AG04450 (cell line): Measurements from ENCODE around the gene COASY. TPM values are rescaled to one million over a fixed set of nuclear protein-coding genes. Genes with fewer than 3 reads are reported as not detected.

Source experiments
- CTCF ChIA-PET: fragments of 300-600, 350-600 bp; formaldehyde crosslinking; extraction: SDS; loops from one replicate; lab custom pipeline; 2022; ENCODE audit warnings: antibody characterized with exemption, inconsistent platforms; lab: Charles Lee
- POLR2A ChIA-PET: fragments of 350-600 bp; formaldehyde crosslinking; extraction: SDS; loops from one replicate; lab custom pipeline; 2021; ENCODE audit warnings: antibody characterized with exemption, inconsistent platforms; lab: Yijun Ruan, JAX
- DNase-seq: peaks from one replicate; pipeline ENCODE4 v3.0.0-alpha.2; 2011; ENCODE audit warnings: low read depth, low spot score
- H3K27ac ChIP-seq: one replicate; pipeline ENCODE4 v1.5.1; 2012; ENCODE audit warnings: low read depth, low read length, control low read depth
- H3K27me3 ChIP-seq: one replicate; pipeline ENCODE4 v1.6.0; 2012; ENCODE audit warnings: low read length; ENCODE audit not compliant: control insufficient read depth, insufficient read depth
- H3K4me3 ChIP-seq: 2 replicates; pipeline ENCODE4 v1.5.1; 2011; ENCODE audit warnings: mild to moderate bottlenecking, low read depth, low read length, control low read depth
- H3K9me3 ChIP-seq: 2 replicates; pipeline ENCODE4 v1.5.1; 2012; ENCODE audit warnings: low read length; ENCODE audit not compliant: control insufficient read depth, insufficient read depth
- polyA plus RNA-seq: library from polyadenylated mRNA; depleted of rRNA; stranded (reverse); fragments of >200 nt; gene quantifications from 2 replicates; pipeline ENCODE4 v1.2.3, GENCODE V29; 2011
- TF ChIP-seq, protein P1 (sequence below): IDR thresholded peaks from 2 replicates; pipeline ENCODE4 v1.5.1; 2011; ENCODE audit warnings: low read depth, low read length, control low read depth, inconsistent platforms

COASY gene
- polyA plus RNA-seq, 1 experiment, result 29.4 TPM

DNA sequence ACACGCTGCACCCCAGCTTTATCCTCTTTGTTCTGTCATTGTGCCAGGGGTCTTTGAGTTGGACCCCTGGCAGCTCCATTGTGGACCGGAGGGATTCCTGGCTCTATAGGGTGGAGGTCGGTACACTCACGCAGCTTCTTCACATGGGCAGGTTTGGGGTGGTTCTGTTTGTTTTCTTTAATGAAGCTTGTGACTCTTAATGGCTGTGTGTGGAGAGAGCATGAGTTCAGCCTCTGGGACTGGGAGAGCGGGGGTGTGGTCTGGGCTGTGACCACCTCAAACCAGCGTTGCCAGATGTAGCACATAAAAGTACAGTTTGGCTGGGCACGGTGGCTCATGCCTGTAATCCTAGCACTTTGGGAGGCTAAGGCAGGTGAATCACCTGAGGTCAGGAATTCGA lies 47.1 kb upstream of the COASY start:
- H3K4me3 ChIP-seq, result no peak overlapping the region
- H3K27me3 ChIP-seq, result no peaks in the 10 kb centered on the region

DNA sequence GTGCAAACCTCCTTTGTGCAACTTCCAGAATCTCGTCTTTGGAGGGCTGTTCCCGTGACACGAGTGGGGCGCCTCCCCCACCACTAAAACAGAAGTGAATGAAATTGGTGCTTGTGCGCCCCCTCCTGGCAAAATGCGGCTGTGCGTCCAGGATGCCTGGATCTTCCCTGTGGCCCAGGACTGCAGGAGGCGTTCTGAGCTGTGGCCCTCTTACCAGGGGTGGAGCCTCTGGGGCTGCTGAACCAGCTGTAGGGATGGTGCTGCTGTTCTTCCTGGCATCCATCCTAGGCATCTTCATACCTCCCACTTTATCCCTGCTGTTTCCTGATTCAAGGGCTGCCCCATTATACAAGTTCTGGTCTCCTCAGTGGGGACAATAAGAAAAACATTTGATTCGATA lies 44.4 kb upstream of the COASY start:
- TF ChIP-seq, protein P1, sequence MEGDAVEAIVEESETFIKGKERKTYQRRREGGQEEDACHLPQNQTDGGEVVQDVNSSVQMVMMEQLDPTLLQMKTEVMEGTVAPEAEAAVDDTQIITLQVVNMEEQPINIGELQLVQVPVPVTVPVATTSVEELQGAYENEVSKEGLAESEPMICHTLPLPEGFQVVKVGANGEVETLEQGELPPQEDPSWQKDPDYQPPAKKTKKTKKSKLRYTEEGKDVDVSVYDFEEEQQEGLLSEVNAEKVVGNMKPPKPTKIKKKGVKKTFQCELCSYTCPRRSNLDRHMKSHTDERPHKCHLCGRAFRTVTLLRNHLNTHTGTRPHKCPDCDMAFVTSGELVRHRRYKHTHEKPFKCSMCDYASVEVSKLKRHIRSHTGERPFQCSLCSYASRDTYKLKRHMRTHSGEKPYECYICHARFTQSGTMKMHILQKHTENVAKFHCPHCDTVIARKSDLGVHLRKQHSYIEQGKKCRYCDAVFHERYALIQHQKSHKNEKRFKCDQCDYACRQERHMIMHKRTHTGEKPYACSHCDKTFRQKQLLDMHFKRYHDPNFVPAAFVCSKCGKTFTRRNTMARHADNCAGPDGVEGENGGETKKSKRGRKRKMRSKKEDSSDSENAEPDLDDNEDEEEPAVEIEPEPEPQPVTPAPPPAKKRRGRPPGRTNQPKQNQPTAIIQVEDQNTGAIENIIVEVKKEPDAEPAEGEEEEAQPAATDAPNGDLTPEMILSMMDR, result peak; percentile 95
- CTCF ChIA-PET, result interaction anchor here (0.5 to 2.2 kb wide), 43 partner anchors 9 to 499 kb away, joined by 3 to 15 read pairs (median 5); partner anchors contain the start of genes CAVIN1, NAGLU and STAT3
- no peaks in the 10 kb centered on the region for H3K27me3 ChIP-seq

More for the DNA sequence above, 47.1 kb upstream of the COASY start:
- no peaks in the 10 kb centered on the region for H3K9me3 ChIP-seq
- ChIA-PET POLR2A (interaction anchor here (1.5 kb wide), 1 partner anchor 92 kb away, joined by 8 read pairs; the partner anchor contains the start of gene CAVIN1), CTCF (interaction anchor here (0.7 to 1.0 kb wide), 4 partner anchors 10 to 193 kb away, joined by 3 to 9 read pairs (median 3); no protein-coding TSS in a partner anchor)
- no peak overlapping the region for H3K27ac ChIP-seq
- DNase-seq, result no peak
- TF ChIP-seq, protein P1, result no peak

DNA sequence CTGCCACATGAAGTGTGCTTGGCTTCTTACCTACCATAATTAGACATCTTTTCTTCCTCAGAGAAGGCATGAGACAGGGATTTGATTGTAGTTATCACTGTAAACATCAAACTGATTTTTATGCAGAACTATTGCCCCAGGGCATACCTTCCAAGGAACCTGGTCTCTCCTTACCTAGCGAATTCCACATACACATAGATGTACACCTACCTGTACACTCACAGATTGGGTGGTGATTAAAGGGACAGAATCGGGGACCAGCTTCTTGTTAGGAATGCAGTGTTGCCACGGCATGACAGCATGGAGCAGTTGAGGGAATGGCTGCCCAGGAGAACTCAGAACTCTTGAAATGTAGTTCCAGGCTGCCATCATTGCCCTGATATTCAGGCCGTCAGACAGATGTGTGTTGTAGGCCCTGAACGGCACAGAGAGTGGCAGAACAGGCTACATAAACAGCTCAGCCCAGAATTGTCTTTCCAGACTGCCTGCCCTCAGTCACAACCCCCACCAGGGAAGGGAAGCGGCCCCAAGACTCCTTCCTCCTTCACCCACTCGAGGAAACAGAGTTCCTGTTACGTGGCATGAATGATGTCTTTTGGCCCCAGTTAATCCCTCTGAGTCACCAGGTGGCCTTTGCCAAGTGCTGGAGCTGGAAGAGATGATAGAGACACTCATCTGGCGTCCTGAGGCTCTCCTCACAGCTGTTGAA lies 43.7 kb upstream of the COASY start:
- H3K27ac ChIP-seq, result peak overlapping the region; percentile 100
- H3K4me3 ChIP-seq, result no peak overlapping the region
- H3K27me3 ChIP-seq, result no peaks in the 10 kb centered on the region
- peak; percentile 94 for DNase-seq
- CTCF ChIA-PET, result interaction anchor here (0.5 to 2.2 kb wide), 44 partner anchors 9 to 500 kb away, joined by 3 to 15 read pairs (median 5); partner anchors contain the start of genes CAVIN1, NAGLU and STAT3
- H3K9me3 ChIP-seq, result no peaks in the 10 kb centered on the region
- TF ChIP-seq, protein P1, result no peak
- POLR2A ChIA-PET, result interaction anchor here (0.7 to 3.9 kb wide), 7 partner anchors 9 to 130 kb away, joined by 3 to 68 read pairs (median 3); partner anchors contain the start of genes CAVIN1, NAGLU and STAT3

More for the DNA sequence above, 44.4 kb upstream of the COASY start:
- H3K9me3 ChIP-seq, result no peaks in the 10 kb centered on the region
- H3K4me3 ChIP-seq, result no peak overlapping the region
- H3K27ac ChIP-seq, result peak overlapping the region; percentile 100
- POLR2A ChIA-PET, result interaction anchor here (1.0 to 3.9 kb wide), 4 partner anchors 10 to 129 kb away, joined by 3 to 68 read pairs (median 4); partner anchors contain the start of genes CAVIN1 and STAT3
- peak; percentile 87 for DNase-seq

DNA sequence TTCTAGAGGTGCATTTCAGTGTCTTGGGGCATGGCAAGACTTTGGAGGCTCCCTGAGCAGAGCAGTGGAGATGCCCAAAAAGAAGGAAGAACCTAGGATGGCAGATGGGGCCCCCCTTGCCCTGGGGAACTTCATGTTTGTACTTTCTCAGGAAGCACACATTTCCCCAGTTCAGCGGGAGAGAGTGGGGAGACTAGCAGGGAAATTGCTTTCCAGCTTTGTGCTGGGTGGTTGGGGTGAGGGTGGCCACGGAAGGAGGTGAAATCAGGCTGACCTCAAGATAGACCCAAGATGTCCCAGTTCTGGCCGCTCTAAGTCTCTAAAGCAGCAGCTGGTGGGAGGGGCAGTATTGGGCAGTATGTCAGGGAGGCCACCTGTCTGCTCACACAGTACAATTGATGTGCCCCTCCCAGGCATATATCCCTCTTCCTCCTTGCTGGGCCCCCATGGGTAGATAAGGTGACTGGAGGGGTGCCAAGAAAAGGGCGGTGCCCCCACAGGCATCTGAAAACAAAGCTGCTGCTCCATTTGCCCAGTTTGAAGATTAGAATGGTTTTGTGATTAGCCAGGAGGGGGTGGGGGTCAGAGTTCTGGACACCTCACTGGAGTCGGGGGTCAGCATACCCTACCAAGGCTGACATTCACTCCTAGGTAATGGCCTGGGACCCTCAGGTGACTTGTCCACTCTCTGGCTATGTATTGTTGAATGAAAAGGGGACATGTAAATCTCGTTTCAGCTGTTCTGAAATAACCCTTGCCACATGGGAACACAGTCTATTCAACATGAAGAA lies 43.0 kb upstream of the COASY start:
- TF ChIP-seq, protein P1, result no peak
- Histone ChIP-seq H3K4me3 (no peak overlapping the region), H3K27ac (peak overlapping the region; percentile 100), H3K27me3 (no peaks in the 10 kb centered on the region), H3K9me3 (no peaks in the 10 kb centered on the region)
- POLR2A ChIA-PET, result interaction anchor here (0.7 to 3.9 kb wide), 10 partner anchors 17 to 325 kb away, joined by 3 to 68 read pairs (median 4); partner anchors contain the start of genes CAVIN1, GHDC, NAGLU and STAT3
- CTCF ChIA-PET, result interaction anchor here (0.6 to 2.8 kb wide), 5 partner anchors 8 to 197 kb away, joined by 5 to 9 read pairs (median 8); no protein-coding TSS in a partner anchor
- DNase-seq, result no peak
